Activated T-cell treated with anti-CD3 and anti-CD28 coated beads, Interleukin-2, amount 50 U/mL, for 72 hours (primary cell): ENCODE measurements around the gene ACAD8. TPM values are rescaled to one million over a fixed set of nuclear protein-coding genes. Genes with fewer than 3 reads are reported as not detected.

ENCODE experiments used
- ATAC-seq, 2 donors: fragments of 150-1000 bp; cut with Tn5 transposase; replicated peaks in 1 of 2; 2 replicates each; pipeline ENCODE4 v1.10.0; 2021; ENCODE audit warnings: moderate library complexity in 2 of 2, mild to moderate bottlenecking in 1 of 2
- DNase-seq, 2 donors: peaks; one replicate each; pipeline ENCODE4 v3.0.0; 2021 to 2022; ENCODE audit warnings: mixed read lengths in 1 of 2
- H3K27ac Mint-ChIP-seq: one replicate; pipeline ENCODE4 v1.8.0; 2022; ENCODE audit warnings: mild to moderate bottlenecking, moderate library complexity, mixed read lengths
- H3K27me3 Mint-ChIP-seq: one replicate; pipeline ENCODE4 v1.8.0; 2022; ENCODE audit warnings: low read depth, mixed read lengths
- H3K36me3 Mint-ChIP-seq, 2 donors: one replicate each; pipeline ENCODE4 v1.8.0; 2022; ENCODE audit warnings: mixed read lengths in 2 of 2, mild to moderate bottlenecking in 1 of 2; ENCODE audit not compliant: insufficient read depth in 2 of 2
- H3K4me1 Mint-ChIP-seq: one replicate; pipeline ENCODE4 v1.8.0; 2022; ENCODE audit warnings: low read depth, mixed read lengths
- H3K4me3 Mint-ChIP-seq, 2 donors: one replicate each; pipeline ENCODE4 v1.8.0; 2022; ENCODE audit warnings: mild to moderate bottlenecking in 2 of 2, mixed read lengths in 2 of 2, moderate library complexity in 2 of 2
- H3K9me3 Mint-ChIP-seq, 2 donors: one replicate each; pipeline ENCODE4 v1.8.0; 2022; ENCODE audit warnings: mixed read lengths in 2 of 2
- total RNA-seq, 2 donors: library from RNA; stranded (reverse); gene quantifications; one replicate each; pipeline ENCODE4 v1.2.3, GENCODE V29; 2022

Gene ACAD8
- total RNA-seq, 2 donors from 2014 or later: 21.6 to 24.0 TPM

- no peaks in the 10 kb centered on the region for H3K4me1 Mint-ChIP-seq
- no peak overlapping the region for H3K4me3 Mint-ChIP-seq
- no peaks in the 10 kb centered on the region for H3K27me3 Mint-ChIP-seq
- no peaks in the 10 kb centered on the region for H3K9me3 Mint-ChIP-seq
- H3K36me3 Mint-ChIP-seq: peaks cover 0 to 3% of the 10 kb centered on the region in 2 donors
- peak; percentile 38 to 40 for DNase-seq
- H3K27ac Mint-ChIP-seq: no peak overlapping the region
- peak; percentile 55 to 62 for ATAC-seq
These were observed 8.5 kb downstream of the ACAD8 start for GRCh38 chr11:134261626-134262488.

- no peaks in the 10 kb centered on the region for H3K9me3 Mint-ChIP-seq
- no peak for DNase-seq
- ATAC-seq: no peak
- no peaks in the 10 kb centered on the region for H3K27me3 Mint-ChIP-seq
- H3K27ac Mint-ChIP-seq: no peak overlapping the region
- H3K4me3 Mint-ChIP-seq: no peak overlapping the region
- no peaks in the 10 kb centered on the region for H3K36me3 Mint-ChIP-seq
- H3K4me1 Mint-ChIP-seq: peaks cover 4% of the 10 kb centered on the region
These were observed 11.8 kb downstream of the ACAD8 start for GRCh38 chr11:134264966-134265764.

GRCh38 chr11:134266440-134266839, 13.1 kb downstream of the ACAD8 start:
- DNase-seq: no peak
- H3K4me3 Mint-ChIP-seq: no peak overlapping the region
- no peaks in the 10 kb centered on the region for H3K36me3 Mint-ChIP-seq
- no peak for ATAC-seq
- no peaks in the 10 kb centered on the region for H3K9me3 Mint-ChIP-seq
- H3K27ac Mint-ChIP-seq: no peak overlapping the region
- peaks cover 14% of the 10 kb centered on the region for H3K4me1 Mint-ChIP-seq
- no peaks in the 10 kb centered on the region for H3K27me3 Mint-ChIP-seq

GRCh38 chr11:134266841-134267251, 13.5 kb downstream of the ACAD8 start:
- DNase-seq: no peak
- no peak for ATAC-seq
- peaks cover 14% of the 10 kb centered on the region for H3K4me1 Mint-ChIP-seq
- no peak overlapping the region for H3K27ac Mint-ChIP-seq
- no peaks in the 10 kb centered on the region for H3K36me3 Mint-ChIP-seq
- no peaks in the 10 kb centered on the region for H3K27me3 Mint-ChIP-seq
- no peak overlapping the region for H3K4me3 Mint-ChIP-seq
- H3K9me3 Mint-ChIP-seq: no peaks in the 10 kb centered on the region

GRCh38 chr11:134267461-134267860, 14.1 kb downstream of the ACAD8 start:
- H3K9me3 Mint-ChIP-seq: no peaks in the 10 kb centered on the region
- no peaks in the 10 kb centered on the region for H3K27me3 Mint-ChIP-seq
- DNase-seq: no peak
- no peak overlapping the region for H3K27ac Mint-ChIP-seq
- no peaks in the 10 kb centered on the region for H3K36me3 Mint-ChIP-seq
- ATAC-seq: no peak
- peaks cover 18% of the 10 kb centered on the region for H3K4me1 Mint-ChIP-seq
- no peak overlapping the region for H3K4me3 Mint-ChIP-seq

- Mint-ChIP-seq H3K9me3 (no peaks in the 10 kb centered on the region), H3K4me1 (peaks cover 23% of the 10 kb centered on the region), H3K27me3 (no peaks in the 10 kb centered on the region), H3K36me3 (no peaks in the 10 kb centered on the region), H3K27ac (no peak overlapping the region), H3K4me3 (no peak overlapping the region)
- ATAC-seq: no peak
- no peak for DNase-seq
These were observed 14.6 kb downstream of the ACAD8 start for GRCh38 chr11:134267966-134268365.

- Mint-ChIP-seq H3K4me1 (peaks cover 46% of the 10 kb centered on the region), H3K27me3 (no peaks in the 10 kb centered on the region), H3K36me3 (peaks cover 0 to 1% of the 10 kb centered on the region in 2 donors), H3K4me3 (peak overlapping the region; percentile 38 to 65), H3K27ac (no peak overlapping the region), H3K9me3 (no peaks in the 10 kb centered on the region)
- ATAC-seq (peak; percentile 49 to 54), DNase-seq (no peak)
These were observed 16.9 kb downstream of the ACAD8 start for GRCh38 chr11:134270250-134270714.

GRCh38 chr11:134271978-134272377, 18.6 kb downstream of the ACAD8 start:
- peaks cover 49% of the 10 kb centered on the region for H3K4me1 Mint-ChIP-seq
- H3K36me3 Mint-ChIP-seq: peaks cover 0 to 4% of the 10 kb centered on the region in 2 donors

GRCh38 chr11:134272381-134273316, 19.3 kb downstream of the ACAD8 start:
- Mint-ChIP-seq H3K27me3 (no peaks in the 10 kb centered on the region), H3K4me3 (peak overlapping the region; percentile 31 to 98), H3K27ac (peak overlapping the region; percentile 20), H3K4me1 (peaks cover 53% of the 10 kb centered on the region), H3K36me3 (peaks cover 1 to 6% of the 10 kb centered on the region in 2 donors), H3K9me3 (no peaks in the 10 kb centered on the region)
- no peak for ATAC-seq
- DNase-seq: no peak

More at GRCh38 chr11:134271978-134272377, 18.6 kb downstream of the ACAD8 start:
- Mint-ChIP-seq H3K4me3 (no peak overlapping the region), H3K27ac (no peak overlapping the region), H3K9me3 (no peaks in the 10 kb centered on the region), H3K27me3 (no peaks in the 10 kb centered on the region)
- ATAC-seq: no peak
- DNase-seq: no peak

GRCh38 chr11:134273317-134273712, 19.9 kb downstream of the ACAD8 start:
- Mint-ChIP-seq H3K9me3 (no peaks in the 10 kb centered on the region), H3K4me1 (peaks cover 53% of the 10 kb centered on the region), H3K27ac (peak overlapping the region; percentile 20)

GRCh38 chr11:134275188-134275533, 21.8 kb downstream of the ACAD8 start:
- H3K4me3 Mint-ChIP-seq: peak overlapping the region; percentile 95 to 98
- peaks cover 50% of the 10 kb centered on the region for H3K4me1 Mint-ChIP-seq
- peaks cover 5 to 8% of the 10 kb centered on the region in 2 donors for H3K36me3 Mint-ChIP-seq
- ATAC-seq: no peak
- no peak for DNase-seq
- H3K27me3 Mint-ChIP-seq: no peaks in the 10 kb centered on the region
- no peaks in the 10 kb centered on the region for H3K9me3 Mint-ChIP-seq
- H3K27ac Mint-ChIP-seq: peak overlapping the region; percentile 97

More at GRCh38 chr11:134273317-134273712, 19.9 kb downstream of the ACAD8 start:
- ATAC-seq (no peak), DNase-seq (no peak)
- peak overlapping the region; percentile 31 to 98 for H3K4me3 Mint-ChIP-seq
- peaks cover 3 to 8% of the 10 kb centered on the region in 2 donors for H3K36me3 Mint-ChIP-seq
- H3K27me3 Mint-ChIP-seq: no peaks in the 10 kb centered on the region
